Mammary epithelial cell (primary cell): ENCODE results near the gene MYO1F.

ENCODE experiments used
- EZH2 ChIP-seq: IDR thresholded peaks from 2 replicates; pipeline ENCODE4 v1.6.1; 2012; ENCODE audit warnings: low read length, inconsistent platforms, borderline replicate concordance
- TF ChIP-seq, protein P1 (sequence below), 2 donors: IDR thresholded peaks in 1 of 2; conservative IDR thresholded peaks in 1 of 2; 2 replicates each; pipeline ENCODE4 v1.5.1; 2011 to 2012; ENCODE audit warnings: inconsistent platforms in 2 of 2, low read length in 2 of 2, mild to moderate bottlenecking in 2 of 2, control low read depth in 1 of 2, low read depth in 1 of 2; ENCODE audit not compliant: insufficient read depth in 1 of 2; ENCODE audit errors: extremely low read depth in 1 of 2

DNA sequence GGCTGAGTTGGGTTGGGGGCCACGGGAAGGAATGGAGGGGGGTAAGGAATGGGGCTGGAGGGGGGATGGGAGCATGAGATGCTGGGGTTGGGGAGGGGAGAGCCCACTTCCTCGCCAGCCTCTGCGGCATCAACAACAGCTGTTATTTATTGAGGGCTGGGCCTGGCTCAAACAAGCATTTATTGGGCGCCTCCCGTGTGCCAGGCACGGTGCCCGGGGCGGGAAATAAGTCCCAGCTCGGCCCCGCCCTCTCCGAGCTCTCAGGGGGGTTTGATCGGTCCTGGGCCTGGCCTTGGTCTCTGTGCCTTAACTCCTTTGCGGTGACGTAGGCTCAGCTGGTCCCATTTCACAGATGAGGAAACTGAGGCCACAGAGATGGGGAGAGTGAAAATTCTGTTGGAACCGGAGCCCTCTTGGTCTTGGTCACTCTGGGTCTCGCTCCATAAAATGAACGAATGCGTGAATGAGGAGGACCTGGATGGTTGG, 34.2 kb upstream of the MYO1F start:
- TF ChIP-seq, protein P1, sequence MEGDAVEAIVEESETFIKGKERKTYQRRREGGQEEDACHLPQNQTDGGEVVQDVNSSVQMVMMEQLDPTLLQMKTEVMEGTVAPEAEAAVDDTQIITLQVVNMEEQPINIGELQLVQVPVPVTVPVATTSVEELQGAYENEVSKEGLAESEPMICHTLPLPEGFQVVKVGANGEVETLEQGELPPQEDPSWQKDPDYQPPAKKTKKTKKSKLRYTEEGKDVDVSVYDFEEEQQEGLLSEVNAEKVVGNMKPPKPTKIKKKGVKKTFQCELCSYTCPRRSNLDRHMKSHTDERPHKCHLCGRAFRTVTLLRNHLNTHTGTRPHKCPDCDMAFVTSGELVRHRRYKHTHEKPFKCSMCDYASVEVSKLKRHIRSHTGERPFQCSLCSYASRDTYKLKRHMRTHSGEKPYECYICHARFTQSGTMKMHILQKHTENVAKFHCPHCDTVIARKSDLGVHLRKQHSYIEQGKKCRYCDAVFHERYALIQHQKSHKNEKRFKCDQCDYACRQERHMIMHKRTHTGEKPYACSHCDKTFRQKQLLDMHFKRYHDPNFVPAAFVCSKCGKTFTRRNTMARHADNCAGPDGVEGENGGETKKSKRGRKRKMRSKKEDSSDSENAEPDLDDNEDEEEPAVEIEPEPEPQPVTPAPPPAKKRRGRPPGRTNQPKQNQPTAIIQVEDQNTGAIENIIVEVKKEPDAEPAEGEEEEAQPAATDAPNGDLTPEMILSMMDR (conservative IDR thresholded peaks at IDR 0.05 in 1 of 2, IDR thresholded peaks at IDR 0.05 in 1 of 2; ENCODE audit: extremely low read depth in 1 of 2, insufficient read depth in 1 of 2, low read depth in 1 of 2, low read length in 2 of 2) = no peak
- TF ChIP-seq EZH2 = no peak
